SH-SY5Y (cell line): ENCODE measurements around the gene ITGAX.

Experiments
- GATA2 ChIP-seq: IDR thresholded peaks from 2 replicates; pipeline ENCODE4 v1.6.1; 2011; ENCODE audit warnings: mild to moderate bottlenecking, low read depth, low read length
- GATA3 ChIP-seq: IDR thresholded peaks from 2 replicates; pipeline ENCODE4 v1.6.1; 2011; ENCODE audit warnings: low read depth, mild to moderate bottlenecking, low read length, moderate library complexity

ITGAX gene

DNA sequence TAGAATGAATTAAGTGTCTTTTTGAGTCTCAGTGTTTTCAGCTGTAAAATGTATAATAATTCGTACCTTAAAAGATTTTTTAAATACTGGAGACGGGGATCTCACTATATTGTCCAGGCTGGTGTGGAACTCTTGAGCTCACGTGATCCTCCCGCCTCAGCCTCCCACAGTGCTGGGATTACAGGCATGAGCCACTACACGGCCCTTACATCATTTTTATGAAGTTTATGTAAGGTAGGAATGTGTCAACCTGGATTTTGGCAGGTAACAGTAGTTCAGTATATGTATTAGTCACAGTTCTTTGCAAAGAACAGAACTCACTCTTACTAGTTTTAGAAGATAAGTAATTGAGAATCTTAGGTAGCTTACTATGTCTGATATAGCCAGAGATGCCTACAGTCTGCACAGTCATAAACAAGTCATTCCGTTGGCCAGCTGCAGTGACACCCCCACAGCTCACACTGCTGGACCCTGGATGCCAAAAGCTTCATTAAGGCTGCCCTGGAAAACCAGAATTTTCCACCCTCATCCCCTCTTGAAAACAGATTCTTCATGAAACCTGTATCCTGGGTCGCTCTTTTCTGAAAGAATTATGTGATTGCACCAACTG lies 73.8 kb downstream of the ITGAX start:
- TF ChIP-seq GATA3 (no peak), GATA2 (no peak)

DNA sequence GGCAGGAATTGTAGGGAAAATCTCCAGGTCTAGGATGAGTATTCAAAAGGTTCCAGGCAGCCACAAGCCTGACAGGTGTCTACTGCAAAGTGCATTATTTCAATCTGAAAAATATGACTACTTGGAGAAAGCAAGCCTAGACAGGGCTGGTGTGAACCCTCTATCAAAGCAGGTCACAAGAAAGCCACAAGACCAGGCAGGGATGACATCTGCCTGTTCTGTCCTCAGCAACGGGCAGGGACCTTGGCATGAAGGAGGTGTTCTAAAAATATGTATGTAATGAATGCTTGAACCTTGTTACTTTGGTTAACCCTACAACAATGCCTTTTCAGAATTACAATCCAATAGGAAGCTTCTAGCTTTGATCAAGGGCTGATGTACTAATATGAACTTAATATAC lies 74.3 kb downstream of the ITGAX start:
- TF ChIP-seq GATA3 (no peak), GATA2 (no peak)

DNA sequence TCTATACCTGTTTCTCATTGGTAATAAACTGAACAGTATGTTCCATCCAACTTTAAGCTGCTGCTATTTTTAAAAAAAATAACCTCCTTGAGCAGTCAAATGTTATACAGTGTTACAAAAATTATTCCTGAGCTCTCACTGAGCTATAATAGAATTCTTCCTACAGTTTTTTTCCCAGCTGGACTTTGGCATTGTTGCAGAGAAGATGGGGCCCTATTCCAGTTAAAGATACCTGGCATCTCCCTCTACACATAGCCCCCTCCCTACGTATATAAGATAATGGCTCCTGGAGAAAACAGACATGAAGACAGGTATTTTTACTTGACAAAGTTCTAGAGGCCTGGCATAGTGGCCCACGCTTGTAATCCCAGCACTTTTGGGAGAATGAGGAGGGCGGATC lies 74.8 kb downstream of the ITGAX start:
- no peak for TF ChIP-seq GATA3
- TF ChIP-seq GATA2, result no peak

DNA sequence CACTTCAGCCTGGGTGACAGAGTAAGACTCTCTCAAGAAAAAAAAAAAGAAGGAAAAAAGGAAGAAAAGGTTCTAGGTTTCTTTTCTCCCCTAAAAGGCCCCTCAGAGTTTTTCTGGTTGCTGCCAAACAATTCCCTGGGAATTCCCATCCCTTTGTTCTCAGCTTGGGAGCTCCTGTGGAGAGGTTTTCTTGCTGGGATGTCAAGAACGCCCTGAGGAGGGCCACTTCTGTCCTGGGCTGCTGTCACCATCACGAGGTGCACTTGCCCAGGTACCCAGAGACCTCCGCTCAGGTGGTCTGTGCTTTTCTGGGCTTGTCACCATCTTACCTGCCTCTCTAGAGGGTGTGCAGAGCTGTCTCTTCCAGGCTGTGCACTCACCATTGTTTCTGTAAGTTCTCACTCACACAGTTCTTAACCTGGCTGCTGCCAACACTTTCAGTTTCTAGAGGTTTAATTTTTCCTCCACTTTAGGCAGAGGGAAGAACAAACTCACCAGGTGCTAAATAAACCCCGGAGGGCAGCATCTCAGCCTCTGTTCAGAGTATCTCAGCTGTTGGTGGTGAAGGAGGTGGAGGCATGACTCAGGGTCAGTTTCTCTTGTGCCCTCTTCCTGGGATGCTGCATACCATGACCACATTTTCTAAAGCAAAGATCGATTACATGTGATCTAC lies 75.5 kb downstream of the ITGAX start:
- TF ChIP-seq GATA3 (no peak), GATA2 (no peak)
